Activated naive CD8-positive, alpha-beta T cell treated with anti-CD3 and anti-CD28 coated beads, Interleukin-2, amount 50 U/mL, for 24 hours (primary cell): ENCODE results near the gene H6PD.

Source experiments
- ATAC-seq: fragments of 150-1000 bp; cut with Tn5 transposase; one replicate; pipeline ENCODE4 v1.10.0; 2021
- DNase-seq: peaks from one replicate; pipeline ENCODE4 v3.0.0; 2021
- H3K27ac Mint-ChIP-seq: one replicate; pipeline ENCODE4 v1.8.0; 2021; ENCODE audit warnings: mild to moderate bottlenecking, mixed read lengths
- H3K27me3 Mint-ChIP-seq: one replicate; pipeline ENCODE4 v1.8.0; 2021; ENCODE audit warnings: mixed read lengths
- H3K36me3 Mint-ChIP-seq: one replicate; pipeline ENCODE4 v1.8.0; 2021; ENCODE audit warnings: low read depth, mixed read lengths
- H3K4me1 Mint-ChIP-seq: one replicate; pipeline ENCODE4 v1.8.0; 2021; ENCODE audit warnings: mixed read lengths
- H3K4me3 Mint-ChIP-seq: one replicate; pipeline ENCODE4 v1.8.0; 2021; ENCODE audit warnings: mild to moderate bottlenecking, moderate library complexity, mixed read lengths
- H3K9me3 Mint-ChIP-seq: one replicate; pipeline ENCODE4 v1.8.0; 2021; ENCODE audit warnings: mixed read lengths

Gene H6PD

DNA sequence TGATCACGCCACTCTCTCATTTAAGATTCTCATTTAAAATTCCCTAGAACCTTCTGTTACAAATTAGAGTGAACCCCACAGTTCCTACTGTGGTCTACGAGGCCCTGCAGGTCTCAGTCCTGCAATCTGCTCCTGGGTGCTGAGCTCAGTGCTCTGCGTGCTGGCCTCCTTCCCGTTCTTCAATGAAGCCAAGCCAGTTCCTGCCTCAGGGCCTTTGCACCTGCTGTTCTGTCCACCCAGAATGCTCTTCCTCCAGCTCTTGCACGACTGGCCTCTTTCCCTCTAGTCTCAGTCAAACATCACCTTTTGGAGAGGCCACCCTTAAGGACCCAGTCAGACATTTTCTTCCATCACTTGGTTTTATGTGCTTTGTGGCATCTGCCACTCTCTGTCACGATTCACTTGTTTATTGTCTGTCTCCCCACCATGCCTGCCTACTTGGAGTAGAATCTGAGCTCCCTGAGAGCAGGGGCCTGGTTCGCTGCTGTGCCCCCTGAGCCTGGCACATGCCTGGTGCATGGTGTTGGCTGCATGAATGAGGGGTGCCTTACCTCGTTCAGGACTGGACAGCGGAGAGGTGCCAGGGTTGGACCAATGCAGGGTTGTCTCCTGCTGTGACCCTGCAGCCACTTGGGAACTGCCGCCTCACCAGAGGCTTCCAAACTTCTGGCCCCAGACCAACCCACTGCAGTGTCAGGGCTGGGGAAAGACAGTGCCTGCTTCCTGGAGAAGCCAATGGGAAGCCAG is 9.7 kb upstream of the H6PD start:
- no peak for ATAC-seq
- Mint-ChIP-seq H3K9me3 (no peaks in the 10 kb centered on the region), H3K27ac (no peak overlapping the region), H3K27me3 (no peaks in the 10 kb centered on the region), H3K4me3 (no peak overlapping the region), H3K4me1 (peaks cover 10% of the 10 kb centered on the region), H3K36me3 (no peaks in the 10 kb centered on the region)
- DNase-seq: no peak

DNA sequence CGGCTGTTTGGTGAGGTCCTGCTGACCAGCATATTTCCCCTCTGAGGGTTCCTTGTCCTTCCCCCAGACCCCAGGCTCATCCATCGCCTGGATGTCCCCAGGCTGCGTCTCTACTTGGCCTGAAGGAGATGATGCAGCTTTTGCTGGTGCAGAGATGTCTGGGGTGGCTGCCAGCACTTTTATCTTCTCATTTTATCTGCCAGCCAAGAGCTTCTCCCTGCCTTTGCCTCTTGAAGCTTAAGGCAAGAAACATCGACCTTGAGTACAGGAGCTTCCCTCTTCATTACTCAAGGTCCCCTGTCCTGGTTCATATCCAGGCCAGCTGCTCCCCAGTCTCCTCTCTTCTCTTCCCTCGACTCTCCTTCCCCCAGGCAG is 9.2 kb upstream of the H6PD start:
- DNase-seq (no peak), ATAC-seq (no peak)
- Mint-ChIP-seq H3K9me3 (no peaks in the 10 kb centered on the region), H3K4me1 (peaks cover 10% of the 10 kb centered on the region), H3K27ac (no peak overlapping the region), H3K36me3 (no peaks in the 10 kb centered on the region), H3K27me3 (no peaks in the 10 kb centered on the region), H3K4me3 (no peak overlapping the region)

DNA sequence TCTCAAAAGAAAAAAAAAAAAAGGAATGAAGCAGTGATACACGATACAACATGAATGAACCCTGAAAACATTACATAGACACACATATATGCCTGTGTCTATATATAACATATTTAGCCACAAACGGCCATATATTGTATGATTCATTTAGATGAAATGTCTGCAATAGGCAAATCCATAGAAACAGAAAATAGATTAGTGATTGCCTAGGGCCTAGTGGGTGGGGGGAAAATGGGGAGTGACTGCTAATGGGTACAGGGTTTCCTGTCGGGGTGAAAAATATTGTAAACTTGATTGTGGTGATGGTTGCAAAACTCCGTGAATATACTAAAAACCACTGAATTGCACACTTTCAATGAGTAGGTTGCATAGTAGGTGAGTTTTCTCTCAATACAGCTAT is 6.0 kb upstream of the H6PD start:
- DNase-seq (no peak), ATAC-seq (peak; percentile 47)
- no peak overlapping the region for H3K27ac Mint-ChIP-seq
- no peaks in the 10 kb centered on the region for H3K27me3 Mint-ChIP-seq
- no peak overlapping the region for H3K4me3 Mint-ChIP-seq
- peaks cover 23% of the 10 kb centered on the region for H3K4me1 Mint-ChIP-seq
- no peaks in the 10 kb centered on the region for H3K36me3 Mint-ChIP-seq
- no peaks in the 10 kb centered on the region for H3K9me3 Mint-ChIP-seq

DNA sequence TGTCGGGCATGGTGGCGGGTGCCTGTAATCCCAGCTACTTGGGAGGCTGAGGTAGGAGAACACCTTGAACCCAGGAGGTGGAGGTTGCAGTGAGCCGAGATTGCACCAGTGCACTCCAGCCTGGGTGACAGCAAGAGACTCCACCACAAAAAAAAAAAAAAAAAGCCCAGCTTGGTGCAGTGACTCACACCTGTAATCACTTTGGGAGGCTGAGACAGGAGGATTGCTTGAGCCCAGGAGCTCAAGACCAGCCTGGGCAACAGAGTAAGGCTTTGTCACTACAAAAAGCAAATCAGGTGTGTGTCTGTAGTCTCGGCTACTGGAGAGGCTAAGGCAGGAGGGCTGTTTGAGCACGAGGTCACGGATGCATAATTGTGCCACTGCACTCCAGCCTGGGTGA is 5.0 kb upstream of the H6PD start:
- DNase-seq (no peak), ATAC-seq (no peak)
- Mint-ChIP-seq H3K36me3 (no peaks in the 10 kb centered on the region), H3K4me3 (no peak overlapping the region), H3K9me3 (no peaks in the 10 kb centered on the region), H3K27me3 (no peaks in the 10 kb centered on the region), H3K4me1 (peaks cover 27% of the 10 kb centered on the region), H3K27ac (no peak overlapping the region)

DNA sequence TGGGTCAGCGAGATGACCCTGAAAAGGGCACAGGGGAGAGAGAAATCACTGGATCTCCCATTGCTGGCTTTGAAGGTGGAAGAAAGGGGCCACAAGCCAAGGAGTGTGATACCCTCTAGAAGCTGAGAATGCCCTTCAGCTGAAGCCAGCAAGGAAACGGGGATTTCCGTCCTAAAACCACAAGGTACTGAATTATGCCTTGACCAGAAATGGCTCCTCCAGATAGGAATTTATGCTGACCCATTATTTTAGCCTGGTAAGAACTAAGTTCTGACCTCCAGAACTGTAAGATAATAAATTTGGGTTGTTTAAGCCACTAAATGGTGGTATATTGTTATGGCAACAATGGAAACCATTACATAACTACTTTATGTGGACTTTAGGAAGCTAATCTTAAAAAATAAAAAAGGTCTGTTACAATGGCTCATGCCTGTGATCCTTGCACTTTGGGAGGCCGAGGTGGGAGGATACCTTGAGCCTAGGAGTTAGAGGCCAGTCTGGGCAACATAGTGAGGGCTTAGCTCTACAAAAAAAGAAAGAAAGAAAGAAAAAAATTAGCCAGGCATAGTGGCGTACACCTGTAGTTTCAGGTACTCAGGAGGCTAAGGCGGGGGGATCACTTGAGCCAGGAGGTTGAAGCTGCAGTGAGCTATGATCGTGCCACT is 3.6 kb upstream of the H6PD start:
- DNase-seq (no peak), ATAC-seq (no peak)
- peaks cover 35% of the 10 kb centered on the region for H3K4me1 Mint-ChIP-seq
- no peaks in the 10 kb centered on the region for H3K36me3 Mint-ChIP-seq
- H3K4me3 Mint-ChIP-seq: no peak overlapping the region
- H3K9me3 Mint-ChIP-seq: no peaks in the 10 kb centered on the region
- H3K27ac Mint-ChIP-seq: no peak overlapping the region
- no peaks in the 10 kb centered on the region for H3K27me3 Mint-ChIP-seq

DNA sequence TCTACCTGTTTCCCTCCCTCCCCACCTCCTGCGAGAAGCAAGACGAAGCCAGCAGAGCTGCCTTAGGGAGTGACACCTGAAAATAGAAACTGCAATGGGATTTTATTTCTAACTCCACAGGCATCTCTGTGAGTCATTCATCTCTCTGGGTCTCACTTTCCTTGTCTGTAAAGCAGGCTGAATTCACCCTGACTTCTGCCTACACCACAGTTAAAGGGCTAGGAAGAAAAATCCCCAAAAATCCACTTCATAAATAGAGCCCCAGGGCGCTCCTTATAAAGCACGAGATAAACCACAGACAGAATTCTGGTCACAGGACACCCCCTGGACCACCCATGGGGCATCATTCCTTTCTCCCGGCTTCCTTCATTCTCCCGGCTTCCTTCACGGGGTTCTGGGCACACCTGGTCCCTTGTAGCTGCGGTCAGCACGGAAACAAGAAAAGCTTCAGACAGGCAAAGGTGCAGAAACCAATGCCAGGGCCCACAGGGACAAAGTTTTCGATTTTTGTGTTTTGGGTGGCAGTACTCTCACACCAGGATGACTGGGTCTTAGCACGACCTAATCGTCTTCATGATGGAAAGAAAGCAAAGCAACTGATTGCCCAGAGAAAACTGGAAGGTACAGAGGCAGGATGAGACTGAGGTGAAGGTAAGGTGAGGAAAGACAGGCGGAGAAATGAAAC is 2.8 kb upstream of the H6PD start:
- Mint-ChIP-seq H3K36me3 (no peaks in the 10 kb centered on the region), H3K9me3 (no peaks in the 10 kb centered on the region), H3K4me3 (no peak overlapping the region), H3K27me3 (no peaks in the 10 kb centered on the region), H3K27ac (no peak overlapping the region), H3K4me1 (peaks cover 38% of the 10 kb centered on the region)
- no peak for DNase-seq
- ATAC-seq: no peak

DNA sequence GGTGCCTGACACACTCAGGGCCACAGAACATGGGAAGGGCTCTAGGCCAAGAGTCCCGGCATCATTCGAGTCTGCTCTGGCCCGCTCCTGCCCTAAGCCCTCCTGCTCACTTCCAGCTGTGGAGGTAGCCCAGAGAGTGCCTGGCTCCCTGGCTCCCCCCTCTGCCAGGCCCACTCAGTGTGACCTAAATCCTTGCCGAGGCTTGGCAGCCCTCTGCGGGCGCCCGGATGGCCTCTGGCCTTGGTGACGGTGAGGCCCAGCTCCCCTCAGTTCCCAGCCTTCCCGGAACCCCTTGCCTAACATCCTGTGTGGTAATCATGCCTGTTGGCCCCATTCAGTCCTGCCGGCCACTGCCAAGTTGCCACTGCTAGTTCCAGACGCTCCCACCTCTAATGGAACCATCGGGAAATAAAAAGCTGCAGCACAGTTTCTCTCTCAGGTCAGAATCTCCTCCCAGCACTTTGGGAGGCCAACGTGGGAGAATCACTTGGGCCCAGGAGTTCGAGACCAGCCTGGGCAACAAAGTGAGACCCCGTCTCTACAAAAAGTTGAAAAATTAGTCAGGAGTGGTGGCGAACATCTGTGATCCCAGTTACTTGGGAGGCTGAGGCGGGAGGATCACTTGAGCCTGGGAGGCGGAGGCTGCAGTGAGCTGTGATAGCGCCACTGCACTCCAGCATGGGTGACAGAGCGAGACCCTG is 1.2 kb upstream of the H6PD start:
- H3K27me3 Mint-ChIP-seq: no peaks in the 10 kb centered on the region
- DNase-seq (no peak), ATAC-seq (no peak)
- no peaks in the 10 kb centered on the region for H3K9me3 Mint-ChIP-seq
- H3K4me3 Mint-ChIP-seq: no peak overlapping the region
- peaks cover 50% of the 10 kb centered on the region for H3K4me1 Mint-ChIP-seq
- H3K27ac Mint-ChIP-seq: no peak overlapping the region
- H3K36me3 Mint-ChIP-seq: peaks cover 4% of the 10 kb centered on the region

DNA sequence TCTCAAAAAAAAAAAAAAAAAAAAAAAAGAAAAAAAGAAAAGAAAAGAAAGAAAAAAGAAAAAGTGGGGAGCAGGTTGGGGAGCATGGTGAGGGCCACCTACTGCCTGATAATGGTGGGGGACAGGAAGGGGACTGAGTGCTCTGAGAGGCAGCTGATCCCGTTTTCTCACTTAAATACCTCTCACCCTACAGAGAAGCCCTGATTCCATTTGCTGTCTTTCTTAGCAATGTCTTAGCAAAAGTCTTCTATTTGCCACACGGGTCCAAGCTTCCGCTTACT is 692 bp upstream of the H6PD start:
- Mint-ChIP-seq H3K4me1 (peaks cover 49% of the 10 kb centered on the region), H3K27me3 (no peaks in the 10 kb centered on the region), H3K27ac (peak overlapping the region; percentile 84), H3K4me3 (peak overlapping the region; percentile 82), H3K9me3 (no peaks in the 10 kb centered on the region), H3K36me3 (peaks cover 7% of the 10 kb centered on the region)
- DNase-seq (no peak), ATAC-seq (no peak)

DNA sequence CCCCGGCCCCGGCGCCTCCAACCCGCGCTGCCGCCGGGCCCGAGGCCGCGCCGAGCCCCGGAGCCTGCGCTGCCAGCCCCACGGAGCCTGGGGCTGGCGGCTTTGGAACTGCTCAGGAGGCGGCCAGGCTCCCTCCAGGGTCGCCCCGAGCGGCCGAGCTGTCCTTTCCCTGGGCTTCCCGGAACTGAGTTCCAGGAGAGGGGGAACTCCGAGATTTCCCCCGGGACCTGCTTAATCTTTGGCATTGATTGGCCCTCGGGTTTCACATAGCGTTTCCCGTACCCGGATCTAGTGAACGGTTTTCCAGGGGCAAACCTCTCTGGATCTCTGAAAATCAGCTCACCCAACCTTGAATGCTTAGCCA is 504 bp downstream of the H6PD start:
- DNase-seq (no peak), ATAC-seq (no peak)
- Mint-ChIP-seq H3K4me1 (peaks cover 57% of the 10 kb centered on the region), H3K27me3 (no peaks in the 10 kb centered on the region), H3K4me3 (peak overlapping the region; percentile 87), H3K27ac (peak overlapping the region; percentile 91), H3K9me3 (no peaks in the 10 kb centered on the region), H3K36me3 (peaks cover 7% of the 10 kb centered on the region)

DNA sequence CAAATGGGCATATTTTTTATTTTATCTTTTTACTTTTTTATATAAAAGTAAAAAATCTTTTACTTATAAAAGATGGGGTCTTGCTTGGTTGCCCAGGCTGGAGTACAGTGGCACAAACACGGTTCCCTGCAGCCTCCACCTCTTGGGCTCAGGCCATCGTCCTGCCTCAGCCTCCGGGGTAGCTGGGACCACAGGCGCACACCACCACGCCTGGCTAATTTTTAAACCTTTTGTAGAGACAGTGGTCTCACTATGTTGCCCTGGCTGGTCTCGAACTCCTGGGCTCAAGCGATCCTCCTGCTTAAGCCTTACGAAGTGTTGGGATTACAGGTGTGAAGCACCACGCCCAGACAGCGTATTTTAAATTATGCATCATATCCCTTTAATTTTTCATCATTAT is 986 bp downstream of the H6PD start:
- no peak for ATAC-seq
- DNase-seq: no peak
- H3K27ac Mint-ChIP-seq: peak overlapping the region; percentile 91
- peaks cover 7% of the 10 kb centered on the region for H3K36me3 Mint-ChIP-seq
- H3K4me3 Mint-ChIP-seq: peak overlapping the region; percentile 87
- no peaks in the 10 kb centered on the region for H3K27me3 Mint-ChIP-seq
- H3K4me1 Mint-ChIP-seq: peaks cover 62% of the 10 kb centered on the region
- H3K9me3 Mint-ChIP-seq: no peaks in the 10 kb centered on the region

DNA sequence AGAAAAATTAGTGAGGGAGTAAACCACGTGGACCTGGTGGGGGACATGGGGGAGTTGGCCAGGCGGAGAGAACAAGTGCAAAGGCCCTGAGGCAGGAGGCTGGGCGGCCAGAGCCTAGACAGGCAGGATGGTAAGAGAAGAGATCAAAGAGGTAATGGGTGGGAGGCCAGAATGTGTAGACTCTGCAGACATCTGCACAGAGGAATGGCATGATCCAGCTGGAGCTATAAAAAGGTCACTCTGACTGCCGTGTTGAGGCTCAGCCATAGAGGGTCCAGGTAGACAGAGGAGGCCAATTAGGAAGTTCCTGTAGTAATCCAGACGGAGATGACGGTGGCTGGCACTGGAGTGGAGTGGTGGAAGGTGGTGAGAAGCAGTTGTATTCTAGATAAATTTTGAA is 3.6 kb downstream of the H6PD start:
- no peak for DNase-seq
- Mint-ChIP-seq H3K4me3 (no peak overlapping the region), H3K9me3 (no peaks in the 10 kb centered on the region)

DNA sequence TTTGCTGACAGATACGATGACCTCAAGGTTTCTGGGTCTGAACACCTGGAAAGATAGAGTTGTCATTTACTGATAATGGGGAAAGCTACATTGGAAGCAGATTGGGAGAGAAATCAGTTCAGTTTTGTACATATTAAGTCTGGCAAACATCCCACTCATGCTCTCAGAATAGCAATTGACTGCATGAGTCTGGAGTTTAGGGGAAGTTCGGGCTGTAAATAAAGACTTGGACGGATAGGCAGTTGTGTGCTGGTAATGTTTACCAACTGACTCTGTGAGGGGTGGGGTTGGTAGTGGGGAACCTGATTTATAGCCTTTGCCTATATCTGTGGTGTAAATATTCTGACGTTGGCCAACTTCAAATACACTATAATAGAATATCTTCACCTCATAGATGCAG is 4.0 kb downstream of the H6PD start:
- ATAC-seq (no peak), DNase-seq (no peak)
- H3K27ac Mint-ChIP-seq: peak overlapping the region; percentile 34
- peak overlapping the region; percentile 5 for H3K4me3 Mint-ChIP-seq
- H3K36me3 Mint-ChIP-seq: peaks cover 7% of the 10 kb centered on the region
- H3K4me1 Mint-ChIP-seq: peaks cover 54% of the 10 kb centered on the region
- no peaks in the 10 kb centered on the region for H3K27me3 Mint-ChIP-seq
- no peaks in the 10 kb centered on the region for H3K9me3 Mint-ChIP-seq

More for the DNA sequence above, 3.6 kb downstream of the H6PD start:
- no peak for ATAC-seq
- Mint-ChIP-seq H3K36me3 (peaks cover 7% of the 10 kb centered on the region), H3K27ac (peak overlapping the region; percentile 34), H3K27me3 (no peaks in the 10 kb centered on the region), H3K4me1 (peaks cover 55% of the 10 kb centered on the region)

DNA sequence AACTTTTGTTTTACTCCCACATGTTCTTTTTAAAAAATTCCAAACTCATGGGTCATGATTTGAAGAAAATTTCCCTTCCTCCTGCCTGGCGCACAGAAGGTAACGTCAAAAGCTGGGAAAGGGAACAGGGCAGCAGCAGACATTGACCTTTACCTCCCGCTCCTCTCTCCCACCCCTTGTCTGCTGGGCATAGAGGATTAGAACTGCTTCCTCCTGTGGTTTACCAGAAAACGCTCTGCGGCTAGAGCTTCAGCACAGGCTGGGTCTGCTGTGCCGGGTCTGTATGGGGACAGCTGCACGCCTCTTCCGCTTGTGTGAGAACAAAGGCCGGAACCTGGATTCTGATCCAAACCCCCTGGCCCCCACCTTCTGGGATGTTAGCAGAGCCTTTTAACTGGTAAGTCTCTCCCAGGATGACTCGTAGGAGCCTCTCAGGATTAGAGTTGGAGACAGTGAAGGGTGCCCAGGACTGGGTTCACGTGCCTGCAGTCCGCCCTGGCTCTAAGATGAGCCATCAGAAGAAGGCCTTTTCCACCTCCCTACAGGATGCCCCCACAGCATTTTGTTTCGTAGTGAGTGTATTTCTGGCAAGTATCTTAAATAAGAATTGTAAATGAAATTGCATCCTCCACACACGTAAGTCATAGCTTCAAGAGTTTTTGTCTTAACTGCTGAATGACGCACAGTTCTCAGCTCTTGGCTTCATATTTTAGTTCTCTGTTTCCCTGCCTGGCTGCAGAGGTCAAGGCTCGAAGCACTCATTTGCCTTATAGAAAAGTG is 5.2 kb downstream of the H6PD start:
- peak overlapping the region; percentile 50 for H3K4me3 Mint-ChIP-seq
- peak overlapping the region; percentile 62 for H3K27ac Mint-ChIP-seq
- H3K27me3 Mint-ChIP-seq: no peaks in the 10 kb centered on the region
- H3K9me3 Mint-ChIP-seq: no peaks in the 10 kb centered on the region
- DNase-seq (peak; percentile 62), ATAC-seq (peak; percentile 90)
- H3K36me3 Mint-ChIP-seq: peaks cover 7% of the 10 kb centered on the region
- peaks cover 59% of the 10 kb centered on the region for H3K4me1 Mint-ChIP-seq
